Stimulated activated CD8-positive, alpha-beta memory T cell treated with anti-CD3 and anti-CD28 coated beads, Interleukin-7, amount 100 ng/mL, for 4 hours (primary cell): Measurements from ENCODE around the gene PRDM4.
A peak's percentile ranks its signal among the peaks of the same experiment; 100 is the strongest.

ENCODE experiments used
- DNase-seq, 2 donors: peaks; one replicate each; pipeline ENCODE4 v3.0.0-alpha.2; 2020; ENCODE audit warnings: low read depth in 2 of 2

Gene PRDM4, protein sequence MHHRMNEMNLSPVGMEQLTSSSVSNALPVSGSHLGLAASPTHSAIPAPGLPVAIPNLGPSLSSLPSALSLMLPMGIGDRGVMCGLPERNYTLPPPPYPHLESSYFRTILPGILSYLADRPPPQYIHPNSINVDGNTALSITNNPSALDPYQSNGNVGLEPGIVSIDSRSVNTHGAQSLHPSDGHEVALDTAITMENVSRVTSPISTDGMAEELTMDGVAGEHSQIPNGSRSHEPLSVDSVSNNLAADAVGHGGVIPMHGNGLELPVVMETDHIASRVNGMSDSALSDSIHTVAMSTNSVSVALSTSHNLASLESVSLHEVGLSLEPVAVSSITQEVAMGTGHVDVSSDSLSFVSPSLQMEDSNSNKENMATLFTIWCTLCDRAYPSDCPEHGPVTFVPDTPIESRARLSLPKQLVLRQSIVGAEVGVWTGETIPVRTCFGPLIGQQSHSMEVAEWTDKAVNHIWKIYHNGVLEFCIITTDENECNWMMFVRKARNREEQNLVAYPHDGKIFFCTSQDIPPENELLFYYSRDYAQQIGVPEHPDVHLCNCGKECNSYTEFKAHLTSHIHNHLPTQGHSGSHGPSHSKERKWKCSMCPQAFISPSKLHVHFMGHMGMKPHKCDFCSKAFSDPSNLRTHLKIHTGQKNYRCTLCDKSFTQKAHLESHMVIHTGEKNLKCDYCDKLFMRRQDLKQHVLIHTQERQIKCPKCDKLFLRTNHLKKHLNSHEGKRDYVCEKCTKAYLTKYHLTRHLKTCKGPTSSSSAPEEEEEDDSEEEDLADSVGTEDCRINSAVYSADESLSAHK

DNA sequence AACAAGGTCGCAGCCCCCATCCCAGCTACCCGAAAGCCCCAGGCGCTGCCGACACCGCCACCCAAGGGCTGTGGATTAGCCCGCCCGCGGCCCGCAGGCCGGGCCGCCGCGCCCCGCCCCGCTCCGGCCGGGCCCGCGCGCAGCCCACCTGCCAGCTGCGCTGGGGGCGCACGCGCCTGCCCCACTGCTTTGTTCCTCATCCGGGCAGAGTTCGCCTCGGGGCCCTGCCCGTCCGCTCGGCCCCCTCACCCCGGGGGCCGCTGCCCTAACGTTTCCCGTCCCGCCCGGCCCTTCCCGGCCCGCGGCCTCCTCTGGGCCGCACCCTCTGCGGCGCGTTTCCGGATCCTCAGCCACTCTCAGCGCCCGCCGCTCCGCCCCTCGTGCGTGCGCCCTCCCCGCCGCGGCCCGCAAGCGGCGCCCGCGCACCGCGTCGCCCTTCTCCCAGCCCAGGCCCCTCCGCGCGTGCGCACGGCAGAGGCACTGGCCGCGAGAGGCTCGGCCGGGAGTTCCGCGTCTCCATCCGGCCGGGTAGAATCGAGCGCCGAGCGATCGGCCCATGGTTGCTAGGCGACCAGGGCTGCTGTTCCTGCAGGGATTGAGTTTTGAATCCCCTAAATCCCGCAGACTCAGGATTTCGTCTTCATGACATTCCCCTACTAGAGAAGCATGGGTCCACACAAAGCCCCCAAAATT is at the start of gene PRDM4:
PRDM4 (minus strand) TSS at position 329 of the 693 bp plus-strand sequence. CDS start 622 bp downstream, outside the sequence.
- peak; percentile 68 to 88 for DNase-seq

DNA sequence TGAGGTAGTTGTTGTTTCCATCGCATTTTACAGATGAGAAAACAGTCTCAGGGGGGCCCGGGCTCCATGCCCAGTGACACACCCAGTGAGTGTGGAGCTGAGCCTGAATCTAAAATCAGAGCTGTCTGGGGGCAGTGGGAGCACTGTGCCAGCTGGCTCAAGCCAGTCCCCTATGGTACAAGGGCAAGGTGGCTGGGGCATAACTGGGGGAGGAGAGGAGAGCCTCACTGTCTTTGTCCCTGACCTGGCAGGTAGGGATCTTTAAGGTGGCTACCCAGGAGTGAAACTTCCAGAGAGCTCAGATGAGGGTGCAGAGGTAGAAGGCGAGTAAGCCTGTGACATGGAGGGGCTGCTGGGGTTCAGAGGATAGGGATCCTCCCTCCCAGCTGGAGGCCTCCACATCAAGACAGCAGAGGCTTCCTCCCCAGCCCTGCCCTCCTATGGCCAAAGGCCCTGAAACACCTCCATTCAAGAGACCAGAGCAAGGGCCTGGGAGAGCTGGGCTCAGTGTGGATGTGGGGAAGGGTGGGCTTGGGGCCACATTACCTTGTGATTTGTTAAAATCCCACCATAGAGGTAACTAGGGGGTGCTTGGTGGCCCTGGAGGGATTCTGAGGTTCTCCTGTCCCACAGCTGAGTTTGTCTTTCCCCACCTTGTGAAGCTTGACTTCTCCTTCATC is 46.7 kb upstream of the PRDM4 start:
- no peak for DNase-seq

DNA sequence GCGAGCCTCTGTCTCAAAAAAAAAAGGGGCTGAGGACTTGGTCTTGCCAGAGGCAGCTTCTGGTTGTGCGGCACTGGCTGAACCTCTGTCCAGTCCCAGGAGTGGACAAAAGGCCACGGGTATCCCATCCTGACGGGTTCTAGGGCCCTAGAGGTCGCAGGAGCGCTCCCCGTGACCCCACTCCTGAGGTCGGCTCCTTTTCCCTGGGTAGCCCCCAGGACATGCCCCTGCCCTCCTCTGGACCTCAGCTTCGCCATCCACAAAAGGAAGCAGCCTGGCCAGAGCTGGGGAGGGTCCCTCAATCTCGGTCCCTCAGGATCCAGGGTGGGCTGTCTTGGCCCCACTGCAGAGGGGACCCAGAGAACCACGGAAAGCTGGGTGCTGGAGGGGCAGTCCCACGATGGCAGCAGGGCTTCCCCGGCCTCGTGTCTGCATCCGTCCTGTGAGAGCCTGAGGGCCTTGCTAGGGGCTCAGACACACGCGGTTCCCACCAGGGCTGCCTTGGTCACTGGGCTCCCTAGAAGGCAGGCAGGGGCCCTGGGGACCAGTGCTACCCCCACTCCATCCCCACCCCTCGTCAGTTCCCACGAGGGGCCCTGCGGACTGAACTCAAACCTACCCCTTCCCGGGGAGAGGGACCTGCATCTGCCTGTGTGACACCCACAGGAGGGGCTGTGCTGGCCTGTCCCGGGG is 44.7 kb upstream of the PRDM4 start:
- no peak for DNase-seq

DNA sequence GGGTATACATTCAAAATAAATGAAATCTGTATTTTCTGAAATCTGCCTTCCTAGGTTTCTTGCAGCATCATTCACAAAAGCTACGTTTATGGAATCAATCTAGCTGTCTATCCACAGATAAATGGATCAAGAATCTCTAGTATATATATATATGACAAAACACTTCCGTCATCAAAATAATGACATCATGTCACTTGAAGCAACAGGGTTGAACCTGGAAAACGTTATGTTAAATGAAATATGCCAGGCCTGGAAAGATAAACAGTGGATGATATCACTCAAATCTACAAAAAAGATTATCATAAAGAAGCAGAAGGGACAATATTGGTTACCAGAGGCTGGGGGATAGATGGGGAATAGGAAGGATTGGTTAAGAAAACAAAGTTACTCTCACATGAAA is 42.2 kb upstream of the PRDM4 start:
- no peak for DNase-seq

DNA sequence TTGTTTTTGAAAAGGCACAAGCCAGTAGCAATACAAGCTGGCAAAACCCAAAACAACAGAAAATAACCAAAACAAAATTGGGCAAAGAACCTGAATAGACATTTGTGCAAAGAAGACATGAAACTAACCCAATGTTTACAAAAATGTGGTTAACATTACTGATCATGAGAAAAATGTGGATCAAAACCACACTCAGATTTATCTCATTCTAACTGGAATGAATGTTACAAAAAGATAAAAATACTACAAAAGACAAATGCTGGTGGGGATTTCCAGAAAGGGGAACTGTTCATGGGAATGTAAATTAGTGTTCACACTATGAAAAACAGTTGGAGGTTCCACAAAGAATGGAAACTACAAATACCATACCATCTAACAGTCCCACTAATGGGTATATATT is 40.2 kb upstream of the PRDM4 start:
- no peak for DNase-seq

DNA sequence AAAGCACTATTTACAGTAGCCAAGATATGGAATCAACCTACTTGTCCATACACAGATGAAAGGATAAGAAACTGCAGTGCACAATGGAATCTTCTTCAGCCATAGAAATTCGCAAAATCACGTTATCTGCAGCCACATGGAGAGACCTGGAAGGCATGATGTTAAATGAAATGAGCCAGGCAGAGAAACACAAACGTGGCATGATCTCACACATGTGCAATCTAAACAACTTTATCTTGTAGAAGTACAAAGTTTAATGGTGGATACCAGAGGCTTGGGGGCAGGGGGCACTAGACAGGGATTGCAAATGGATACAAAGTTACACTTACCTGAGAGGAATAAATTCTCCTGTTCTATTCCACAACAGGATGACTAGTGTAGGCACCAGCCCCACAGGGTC is 37.6 kb upstream of the PRDM4 start:
- DNase-seq, result no peak

DNA sequence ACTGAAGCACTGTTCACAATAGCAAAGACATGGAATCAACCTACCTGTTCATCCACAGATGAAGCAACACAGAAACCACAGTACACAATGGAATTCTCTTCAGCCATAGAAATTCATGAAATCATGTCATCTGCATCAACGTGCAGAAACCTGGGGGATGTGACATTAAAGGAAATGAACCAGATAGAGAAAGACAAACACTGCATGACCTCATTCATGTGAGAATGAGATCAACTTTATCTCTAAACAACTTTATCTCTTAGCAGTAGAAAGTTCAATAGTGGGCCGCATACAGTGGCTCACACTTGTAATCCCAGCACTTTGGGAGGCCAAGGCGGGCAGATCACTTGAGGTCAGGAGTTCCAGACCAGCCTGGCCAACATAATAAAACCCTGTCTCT is 33.5 kb upstream of the PRDM4 start:
- no peak for DNase-seq

DNA sequence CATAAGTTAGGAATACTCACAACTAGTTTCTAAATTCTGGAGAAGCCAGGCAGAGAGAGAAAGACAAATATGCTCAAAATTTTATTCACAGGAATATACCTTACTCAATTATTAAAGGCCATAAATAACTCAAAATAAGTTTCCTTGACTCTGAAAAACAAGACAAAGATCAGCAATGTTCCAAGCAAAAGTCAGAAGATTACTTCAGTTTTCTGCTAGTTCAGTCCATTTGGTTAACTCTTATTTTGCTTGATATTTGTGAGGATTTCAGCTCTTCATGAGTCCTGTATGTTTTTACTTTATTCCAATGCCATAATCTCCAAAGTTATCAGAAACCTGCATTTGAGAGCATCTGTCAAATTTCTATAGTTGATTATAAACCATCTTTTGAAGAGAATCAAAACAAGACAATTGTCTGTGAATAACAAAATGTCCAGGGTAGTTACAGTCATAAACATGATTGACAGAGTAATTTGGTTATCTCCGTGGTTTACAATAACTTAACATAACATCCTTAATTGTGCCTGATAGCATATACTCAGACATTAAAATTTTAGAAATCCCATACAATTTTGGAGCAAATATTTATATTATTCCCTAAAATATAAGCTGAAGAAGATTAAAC is 30.6 kb upstream of the PRDM4 start:
- DNase-seq, result no peak

DNA sequence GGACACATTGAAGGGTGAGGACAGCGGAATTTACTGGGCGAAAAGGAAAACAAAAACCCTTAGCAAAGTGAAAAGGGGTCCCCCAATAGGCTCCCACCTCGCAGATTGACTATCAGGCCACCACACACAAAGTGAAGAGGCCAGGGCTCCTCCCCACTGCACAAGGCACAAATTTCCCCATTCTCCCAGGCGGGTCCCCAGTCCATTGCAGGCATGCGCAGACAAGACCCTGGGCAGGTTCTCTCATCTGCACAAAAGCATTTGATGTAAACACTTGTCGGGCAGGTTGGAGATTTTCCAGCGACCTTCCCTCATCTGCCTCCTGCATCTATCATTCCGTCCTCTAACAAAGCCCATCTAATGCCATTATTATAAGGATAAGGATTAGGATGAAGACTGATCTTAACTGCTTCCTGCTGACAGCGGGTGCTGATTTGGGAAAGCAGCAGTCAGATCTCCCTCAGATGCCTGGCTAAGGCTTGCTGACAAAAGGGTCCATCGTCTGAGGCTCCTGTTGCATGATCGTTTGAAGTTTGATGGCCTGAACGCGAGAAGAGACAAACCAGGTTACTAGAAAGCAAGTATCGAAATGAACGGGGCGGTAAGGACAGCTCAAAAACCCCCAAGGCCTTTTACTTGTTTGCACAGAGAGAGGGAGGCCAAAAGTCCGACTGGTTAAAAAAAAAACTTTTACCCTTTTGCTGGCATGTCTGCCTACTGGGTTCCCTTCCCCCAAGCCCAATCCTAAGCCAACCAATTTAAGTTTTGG is 27.9 kb upstream of the PRDM4 start:
- no peak for DNase-seq

DNA sequence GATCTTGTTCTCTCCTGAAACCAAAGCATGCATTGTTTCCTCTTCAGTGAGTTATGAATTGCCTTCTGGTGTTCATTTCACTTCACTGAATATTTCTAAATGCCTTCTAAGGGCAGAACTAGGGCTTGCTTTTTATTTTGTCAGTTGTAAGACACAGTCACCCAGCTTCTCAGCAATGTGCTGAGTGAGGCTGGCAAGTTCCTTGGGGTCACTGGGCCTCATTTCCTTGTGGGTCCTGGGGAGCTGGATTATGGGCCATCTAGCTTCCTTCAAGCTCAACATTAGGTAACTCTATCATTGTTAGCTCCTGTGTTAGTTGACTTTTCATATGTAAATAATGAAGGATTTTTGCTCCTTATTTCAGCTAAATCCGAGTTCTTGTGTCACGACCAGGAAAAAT is 27.3 kb upstream of the PRDM4 start:
- DNase-seq, result no peak

DNA sequence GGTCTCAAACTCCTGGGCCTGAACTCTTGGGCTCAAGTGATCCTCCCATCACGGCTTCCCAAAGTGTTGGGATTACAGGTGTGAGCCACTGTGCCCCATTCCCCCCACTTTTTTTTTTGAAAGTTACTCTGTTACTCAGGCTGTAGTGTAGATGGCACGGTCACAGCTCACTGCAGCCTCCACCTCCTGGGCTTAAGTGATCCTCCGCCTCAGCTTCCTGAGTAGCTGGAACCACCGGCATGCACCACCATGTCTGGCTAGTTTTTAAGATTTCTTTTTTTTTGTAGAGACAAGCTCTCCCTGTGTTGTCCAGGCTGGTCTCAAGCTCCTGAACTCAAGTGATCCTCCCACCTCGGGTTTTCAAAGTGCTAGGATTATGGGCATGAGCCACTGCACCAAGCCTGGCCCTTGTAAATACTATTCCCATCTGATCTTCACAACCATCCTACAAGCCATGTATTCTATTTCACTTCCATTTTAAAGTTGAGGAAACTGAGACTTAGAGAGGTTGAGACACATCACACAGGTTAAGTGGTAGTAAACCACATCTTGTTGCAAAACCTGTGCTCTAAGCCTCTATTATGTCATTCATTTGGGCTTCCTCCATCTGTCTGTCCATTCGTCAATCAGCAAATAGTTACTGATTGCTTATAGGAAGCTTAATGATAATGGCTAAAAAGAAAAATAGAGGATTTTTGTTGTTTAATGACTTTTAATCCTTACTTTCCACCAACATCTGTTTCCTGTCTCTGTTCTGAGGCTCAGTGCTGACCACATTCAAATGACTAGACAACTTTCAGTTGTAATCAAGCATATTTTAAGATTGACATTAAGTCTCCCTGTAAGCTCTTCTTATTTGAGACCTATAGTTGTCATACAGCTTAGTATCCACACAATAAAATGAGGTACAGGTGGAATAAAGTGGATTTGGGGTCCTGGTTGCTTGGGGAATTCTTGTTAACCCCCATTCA is 22.8 kb upstream of the PRDM4 start:
- no peak for DNase-seq

DNA sequence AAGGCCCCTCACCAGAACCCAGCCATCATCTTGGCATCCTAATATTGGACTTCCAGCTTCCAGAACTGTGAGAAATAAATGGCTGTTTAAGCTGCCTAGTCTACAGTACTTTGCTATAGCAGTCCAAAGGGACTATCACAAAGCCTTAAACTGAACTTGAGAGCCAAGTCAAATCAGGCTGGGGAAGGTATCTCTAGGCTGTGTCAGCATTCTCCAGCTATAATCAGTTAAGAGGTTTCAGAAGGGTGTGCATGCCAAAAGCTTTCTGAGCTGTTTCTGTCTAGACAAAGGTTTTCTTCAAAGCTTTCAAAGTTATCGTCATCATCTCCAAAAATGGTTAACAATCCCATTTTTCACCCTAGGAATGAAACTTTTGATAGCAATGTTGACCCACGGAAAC is 21.1 kb upstream of the PRDM4 start:
- DNase-seq, result no peak

DNA sequence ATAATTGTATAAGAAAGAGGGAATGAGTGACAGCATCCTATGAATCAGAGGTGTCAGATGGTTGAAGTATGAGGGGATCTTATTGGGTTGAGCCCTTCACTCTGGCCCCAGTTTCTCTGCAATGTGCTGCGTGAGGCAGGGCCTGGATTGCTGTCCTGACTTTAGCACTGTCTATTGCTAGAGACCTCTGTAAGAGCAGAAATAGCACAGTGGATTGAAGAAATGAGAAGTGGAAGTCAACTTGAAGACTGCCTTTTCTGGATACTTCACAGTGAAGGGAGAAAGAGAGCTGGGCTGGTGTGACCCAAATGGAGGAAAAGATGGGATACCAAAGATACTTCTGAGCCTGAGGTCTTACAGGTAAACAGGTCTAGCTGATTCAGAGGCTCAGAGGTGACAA is 19.4 kb upstream of the PRDM4 start:
- no peak for DNase-seq

DNA sequence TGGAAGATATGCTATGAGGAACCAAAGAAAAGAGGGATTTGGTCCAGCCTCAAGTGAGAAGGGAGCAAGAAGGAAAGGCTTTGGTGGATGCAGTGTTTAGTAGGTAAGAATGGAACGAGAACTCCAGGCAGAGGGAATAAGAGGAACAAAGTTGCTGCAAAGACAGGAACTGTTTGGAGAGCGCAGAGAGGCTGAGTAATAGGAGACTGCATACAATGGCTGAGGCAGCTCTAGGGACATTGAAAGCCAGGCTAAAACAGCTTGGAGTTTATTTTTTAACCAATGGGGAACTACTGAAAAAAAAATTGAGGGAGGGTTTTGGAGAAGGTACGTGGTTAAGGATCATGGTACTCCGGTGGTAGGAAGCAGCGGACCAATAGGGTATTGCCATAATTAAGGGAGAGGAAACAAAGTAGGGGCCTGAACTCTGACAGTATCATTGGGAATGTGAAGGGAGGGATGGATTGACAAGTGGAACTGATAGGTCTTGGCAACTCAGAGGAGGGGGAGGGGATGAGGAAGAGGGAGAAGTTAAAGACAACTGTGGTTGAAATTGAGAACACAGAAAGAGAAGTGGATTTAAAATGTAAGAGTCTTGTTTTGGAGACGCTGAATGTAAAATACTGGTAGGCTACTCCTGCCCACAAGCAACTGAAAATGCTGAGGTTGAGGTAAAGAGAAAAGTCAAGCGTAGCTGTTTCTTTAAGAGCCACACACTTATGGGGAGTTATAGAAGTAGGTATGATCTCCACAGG is 18.3 kb upstream of the PRDM4 start:
- DNase-seq, result no peak

DNA sequence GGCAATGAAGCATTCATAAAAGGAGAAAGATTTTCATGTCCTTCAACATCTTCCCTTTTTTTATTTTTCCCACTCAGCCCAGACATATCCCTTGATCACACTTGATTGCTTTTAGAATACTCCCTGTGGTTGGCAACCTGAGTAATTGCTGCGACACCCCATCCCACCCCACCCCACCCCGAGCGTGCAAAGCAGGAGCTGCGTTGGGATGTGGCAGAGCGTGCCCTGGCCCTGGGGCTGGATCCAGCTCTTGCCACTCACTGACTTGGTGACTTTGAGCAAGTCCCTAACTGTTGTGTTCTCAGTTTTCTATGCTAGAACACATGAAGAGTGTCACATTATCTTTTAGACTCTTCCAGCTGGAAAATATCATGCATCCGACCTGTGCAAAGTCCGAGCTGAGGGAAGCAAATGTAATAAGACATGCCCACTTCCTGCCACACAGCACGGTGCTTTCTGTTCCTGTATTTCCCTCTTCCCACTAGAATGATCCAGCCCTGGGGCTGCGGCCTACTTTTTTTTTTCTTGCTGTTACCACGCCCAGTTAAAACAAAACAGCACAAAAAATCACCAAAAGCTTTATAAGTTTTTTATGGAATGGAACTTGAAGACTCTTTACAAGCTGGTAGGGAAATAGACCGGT is 17.6 kb upstream of the PRDM4 start:
- DNase-seq, result no peak

DNA sequence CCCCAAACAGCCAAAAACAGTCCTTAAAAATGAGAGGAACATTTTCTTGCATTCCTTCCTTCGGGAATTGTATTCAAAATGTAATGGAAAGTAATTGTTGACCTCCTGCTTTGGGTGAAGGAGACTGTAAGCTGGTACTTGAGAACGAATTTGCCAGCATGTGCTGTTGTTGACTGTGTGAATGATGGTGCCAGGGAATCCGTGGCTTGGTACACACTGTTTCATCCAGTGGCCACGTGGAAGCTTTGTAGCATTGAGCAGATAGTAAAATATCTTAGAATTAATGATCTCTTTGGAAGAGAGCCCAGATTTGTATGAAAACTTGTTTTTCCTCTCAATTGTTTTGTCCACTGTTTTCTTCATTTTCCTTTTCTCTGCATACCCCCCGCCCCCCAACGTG is 15.2 kb upstream of the PRDM4 start:
- DNase-seq, result no peak

DNA sequence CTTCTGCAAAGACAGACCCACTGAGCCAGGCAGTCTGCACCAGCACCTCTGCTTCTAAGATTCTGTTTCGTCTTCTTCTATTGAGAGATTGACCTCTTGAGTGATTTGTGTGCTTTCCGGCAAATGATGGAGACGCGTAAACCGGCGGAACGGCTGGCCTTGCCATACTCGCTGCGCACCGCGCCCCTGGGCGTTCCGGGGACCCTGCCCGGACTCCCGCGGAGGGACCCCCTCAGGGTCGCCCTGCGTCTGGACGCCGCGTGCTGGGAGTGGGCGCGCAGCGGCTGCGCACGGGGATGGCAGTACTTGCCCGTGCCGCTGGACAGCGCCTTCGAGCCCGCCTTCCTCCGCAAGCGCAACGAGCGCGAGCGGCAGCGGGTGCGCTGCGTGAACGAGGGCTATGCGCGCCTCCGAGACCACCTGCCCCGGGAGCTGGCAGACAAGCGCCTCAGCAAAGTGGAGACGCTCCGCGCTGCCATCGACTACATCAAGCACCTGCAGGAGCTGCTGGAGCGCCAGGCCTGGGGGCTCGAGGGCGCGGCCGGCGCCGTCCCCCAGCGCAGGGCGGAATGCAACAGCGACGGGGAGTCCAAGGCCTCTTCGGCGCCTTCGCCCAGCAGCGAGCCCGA is 14.3 kb upstream of the PRDM4 start:
- DNase-seq, result no peak
